HepG2 (cell line): ENCODE results near the gene PGA4. TPM values are rescaled to one million over a fixed set of nuclear protein-coding genes. Genes with fewer than 3 reads are reported as not detected.

Experiments
- BCL3 ChIP-seq: sonication (generic); formaldehyde crosslinking; IDR thresholded peaks from 2 replicates; pipeline ENCODE4 v1.5.1; 2020; ENCODE audit warnings: mild to moderate bottlenecking, missing genetic modification reagents, moderate library complexity
- CREB1 ChIP-seq, 2 experiments: fragments of 450-650 bp in 1 of 2; IDR thresholded peaks; 2 replicates each; pipeline ENCODE4 v1.6.1; 2016 to 2017; ENCODE audit warnings: control low read depth in 1 of 2, mild to moderate bottlenecking in 1 of 2, missing compliant biosample characterization in 1 of 2, missing genetic modification characterization in 1 of 2
- ERF ChIP-seq: IDR thresholded peaks from 2 replicates; pipeline ENCODE4 v1.6.1; 2018; ENCODE audit warnings: missing biosample characterization, missing genetic modification reagents
- HNRNPL ChIP-seq: fragments of 200-400 bp; formaldehyde crosslinking; IDR thresholded peaks from 2 replicates; pipeline ENCODE4 v1.6.1; 2017; ENCODE audit warnings: mild to moderate bottlenecking, low read depth, low read length
- IRF2 ChIP-seq: IDR thresholded peaks from 2 replicates; pipeline ENCODE4 v1.6.1; 2018; ENCODE audit warnings: missing genetic modification reagents, missing compliant biosample characterization
- KLF12 ChIP-seq: sonication (generic); formaldehyde crosslinking; IDR thresholded peaks from 2 replicates; pipeline ENCODE4 v1.4.0; 2020; ENCODE audit warnings: missing genetic modification reagents, borderline replicate concordance
- MIER2 ChIP-seq: IDR thresholded peaks from 2 replicates; pipeline ENCODE4 v1.6.1; 2016; ENCODE audit warnings: missing biosample characterization, missing genetic modification reagents
- ZBTB4 ChIP-seq: sonication (generic); formaldehyde crosslinking; IDR thresholded peaks from 2 replicates; pipeline ENCODE4 v1.4.0; 2020; ENCODE audit warnings: missing genetic modification reagents, mild to moderate bottlenecking, borderline replicate concordance
- ZNF33A ChIP-seq: sonication (generic); formaldehyde crosslinking; IDR thresholded peaks from 2 replicates; pipeline ENCODE4 v1.5.1; 2020; ENCODE audit warnings: missing genetic modification reagents, mild to moderate bottlenecking, moderate library complexity, borderline replicate concordance
- ZNF570 ChIP-seq: sonication (generic); formaldehyde crosslinking; IDR thresholded peaks from 2 replicates; pipeline ENCODE4 v1.4.0; 2020; ENCODE audit warnings: mild to moderate bottlenecking, missing genetic modification reagents, borderline replicate concordance
- ZNF83 ChIP-seq: sonication (generic); formaldehyde crosslinking; IDR thresholded peaks from 2 replicates; pipeline ENCODE4 v1.4.0; 2020; ENCODE audit warnings: missing genetic modification reagents, mild to moderate bottlenecking, borderline replicate concordance
- ZXDC ChIP-seq: sonication (generic); formaldehyde crosslinking; IDR thresholded peaks from 2 replicates; pipeline ENCODE4 v1.5.0; 2020; ENCODE audit warnings: mild to moderate bottlenecking, missing genetic modification reagents
- polyA plus RNA-seq, 8 experiments: library from polyadenylated mRNA; depleted of rRNA in 3 of 8; stranded (reverse) in 7 of 8; unstranded in 1 of 8; fragments of >200 nt; fragmentation: Illumina TruSeq in 4 of 8; extraction: Trizol in 4 of 8; gene quantifications; 2 replicates each; pipeline versions ENCODE4 v1.2.1 to v1.2.3, GENCODE V29; 2011 to 2016; ENCODE audit warnings: low read depth in 4 of 8, missing spikeins in 1 of 8, mixed read lengths in 1 of 8; ENCODE audit not compliant: insufficient read depth in 1 of 8
- total RNA-seq, 5 experiments: library from RNA; depleted of rRNA; stranded (reverse); fragments of >200 nt; fragmentation: Illumina TruSeq; extraction: Trizol; gene quantifications; 2 replicates each; pipeline ENCODE4 v1.2.3, GENCODE V29; 2016; ENCODE audit warnings: low read depth in 1 of 5
- TF ChIP-seq, protein P1 (sequence below): sonication (generic); formaldehyde crosslinking; IDR thresholded peaks from 2 replicates; pipeline ENCODE4 v1.8.1; 2023; ENCODE audit warnings: mild to moderate bottlenecking, moderate library complexity, missing genetic modification reagents
- TF ChIP-seq, protein P2 (sequence below): sonication (generic); formaldehyde crosslinking; conservative IDR thresholded peaks from 2 replicates; pipeline ENCODE4 v1.5.0; 2020; ENCODE audit warnings: missing genetic modification reagents
- TF ChIP-seq, protein P3 (sequence below): sonication (generic); formaldehyde crosslinking; IDR thresholded peaks from 2 replicates; pipeline ENCODE4 v1.5.0; 2020; ENCODE audit warnings: missing genetic modification reagents, mild to moderate bottlenecking, borderline replicate concordance

PGA4 gene
- total and polyA plus RNA-seq, 2 of the 13 experiments (the other 11 are each of a cell fraction or from before 2014, with no cell fraction given), result not detected

GRCh38 chr11:61267437-61267841 lies 45.3 kb downstream of the PGA4 start (continued):
- TF ChIP-seq, protein P1, sequence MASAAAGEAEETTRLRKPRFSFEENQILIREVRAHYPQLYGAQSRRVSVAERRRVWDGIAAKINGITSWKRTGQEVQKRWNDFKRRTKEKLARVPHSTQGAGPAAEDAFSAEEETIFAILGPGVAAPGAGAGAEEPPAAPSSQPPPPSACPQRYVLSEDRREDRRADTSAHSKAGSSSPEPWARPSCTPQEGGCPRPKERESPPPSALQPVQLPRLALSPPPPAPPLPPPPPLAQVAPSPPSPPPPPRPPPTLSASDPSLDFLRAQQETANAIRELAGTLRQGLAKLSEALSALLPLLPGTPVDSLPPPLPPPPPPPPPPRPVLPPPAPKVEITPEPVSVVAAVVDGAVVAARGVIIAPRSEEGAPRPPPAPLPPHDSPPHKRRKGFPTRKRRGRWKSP, result no peak; the same call in 1 of the 2 replicates
- TF ChIP-seq IRF2 (CRISPR knock-in tag) (no peak), ZNF33A (CRISPR knock-in tag) (no peak), ZNF83 (CRISPR knock-in tag) (no peak), HNRNPL (0 out of 2 replicates have a peak, but pooled peaks have one; percentile 23), BCL3 (no peak), ZNF570 (CRISPR knock-in tag) (no peak), CREB1 (IDR thresholded peaks at IDR 0.05) (no peak), CREB1 (CRISPR knock-in tag; IDR thresholded peaks at IDR 0.05) (no peak), KLF12 (CRISPR knock-in tag) (peak; percentile 72; the same call in 1 of the 2 replicates), ZBTB4 (no peak), MIER2 (no peak), ZXDC (CRISPR knock-in tag) (no peak), ERF (peak; percentile 56; the same call in 1 of the 2 replicates)
- TF ChIP-seq, protein P2, sequence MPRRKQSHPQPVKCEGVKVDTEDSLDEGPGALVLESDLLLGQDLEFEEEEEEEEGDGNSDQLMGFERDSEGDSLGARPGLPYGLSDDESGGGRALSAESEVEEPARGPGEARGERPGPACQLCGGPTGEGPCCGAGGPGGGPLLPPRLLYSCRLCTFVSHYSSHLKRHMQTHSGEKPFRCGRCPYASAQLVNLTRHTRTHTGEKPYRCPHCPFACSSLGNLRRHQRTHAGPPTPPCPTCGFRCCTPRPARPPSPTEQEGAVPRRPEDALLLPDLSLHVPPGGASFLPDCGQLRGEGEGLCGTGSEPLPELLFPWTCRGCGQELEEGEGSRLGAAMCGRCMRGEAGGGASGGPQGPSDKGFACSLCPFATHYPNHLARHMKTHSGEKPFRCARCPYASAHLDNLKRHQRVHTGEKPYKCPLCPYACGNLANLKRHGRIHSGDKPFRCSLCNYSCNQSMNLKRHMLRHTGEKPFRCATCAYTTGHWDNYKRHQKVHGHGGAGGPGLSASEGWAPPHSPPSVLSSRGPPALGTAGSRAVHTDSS, result no peak
- TF ChIP-seq, protein P3, sequence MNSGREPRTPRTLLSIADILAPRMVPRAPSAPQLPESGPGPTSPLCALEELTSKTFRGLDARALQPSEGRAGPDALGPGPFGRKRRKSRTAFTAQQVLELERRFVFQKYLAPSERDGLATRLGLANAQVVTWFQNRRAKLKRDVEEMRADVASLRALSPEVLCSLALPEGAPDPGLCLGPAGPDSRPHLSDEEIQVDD (CRISPR knock-in tag), result no peak
